NCI-H774 (cell line): ENCODE data around the gene SMIM29.

Source experiments
- DNase-seq: peaks from one replicate; lab custom pipeline; 2025; lab: John Stamatoyannopoulos, UW

SMIM29 gene

DNA sequence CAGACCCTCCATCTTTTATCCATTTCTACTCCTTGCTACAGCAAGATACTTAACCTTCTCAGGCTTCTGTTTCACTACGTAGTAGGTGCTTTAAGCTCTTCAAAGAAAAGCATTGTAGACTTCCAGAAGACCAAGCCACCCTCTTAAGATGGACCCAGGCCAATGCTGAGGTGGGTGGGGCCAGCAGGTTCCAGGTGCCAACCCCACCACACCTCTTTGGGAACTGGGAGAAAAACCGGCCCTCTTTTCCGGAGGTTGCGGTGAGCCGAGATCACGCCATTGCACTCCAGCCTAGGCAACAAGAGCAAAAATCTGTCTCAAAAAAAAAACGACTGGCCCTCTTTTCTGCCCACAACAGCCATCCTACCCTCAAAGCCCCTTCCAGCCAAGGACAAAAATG is 22.7 kb downstream of the SMIM29 start:
- DNase-seq: no peak

DNA sequence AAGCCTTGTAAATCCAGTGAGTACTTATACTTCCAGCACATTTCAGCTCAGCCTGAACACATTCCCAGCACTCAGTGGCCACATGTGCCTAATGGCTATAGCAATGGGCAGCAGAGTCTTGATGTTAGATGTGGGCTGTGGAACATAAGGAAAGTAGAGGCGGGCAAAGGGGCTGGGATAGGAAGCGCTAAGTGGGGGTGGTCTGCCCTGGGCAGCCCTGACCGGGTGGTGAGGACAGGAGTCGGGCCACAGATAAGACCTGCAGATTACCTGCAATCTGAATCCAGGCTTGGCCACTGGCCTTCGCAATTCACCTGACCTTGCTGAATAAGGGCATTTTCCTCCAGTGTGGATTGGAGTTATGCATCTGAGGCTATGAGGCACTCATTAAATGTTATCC is 23.3 kb downstream of the SMIM29 start:
- DNase-seq: no peak

DNA sequence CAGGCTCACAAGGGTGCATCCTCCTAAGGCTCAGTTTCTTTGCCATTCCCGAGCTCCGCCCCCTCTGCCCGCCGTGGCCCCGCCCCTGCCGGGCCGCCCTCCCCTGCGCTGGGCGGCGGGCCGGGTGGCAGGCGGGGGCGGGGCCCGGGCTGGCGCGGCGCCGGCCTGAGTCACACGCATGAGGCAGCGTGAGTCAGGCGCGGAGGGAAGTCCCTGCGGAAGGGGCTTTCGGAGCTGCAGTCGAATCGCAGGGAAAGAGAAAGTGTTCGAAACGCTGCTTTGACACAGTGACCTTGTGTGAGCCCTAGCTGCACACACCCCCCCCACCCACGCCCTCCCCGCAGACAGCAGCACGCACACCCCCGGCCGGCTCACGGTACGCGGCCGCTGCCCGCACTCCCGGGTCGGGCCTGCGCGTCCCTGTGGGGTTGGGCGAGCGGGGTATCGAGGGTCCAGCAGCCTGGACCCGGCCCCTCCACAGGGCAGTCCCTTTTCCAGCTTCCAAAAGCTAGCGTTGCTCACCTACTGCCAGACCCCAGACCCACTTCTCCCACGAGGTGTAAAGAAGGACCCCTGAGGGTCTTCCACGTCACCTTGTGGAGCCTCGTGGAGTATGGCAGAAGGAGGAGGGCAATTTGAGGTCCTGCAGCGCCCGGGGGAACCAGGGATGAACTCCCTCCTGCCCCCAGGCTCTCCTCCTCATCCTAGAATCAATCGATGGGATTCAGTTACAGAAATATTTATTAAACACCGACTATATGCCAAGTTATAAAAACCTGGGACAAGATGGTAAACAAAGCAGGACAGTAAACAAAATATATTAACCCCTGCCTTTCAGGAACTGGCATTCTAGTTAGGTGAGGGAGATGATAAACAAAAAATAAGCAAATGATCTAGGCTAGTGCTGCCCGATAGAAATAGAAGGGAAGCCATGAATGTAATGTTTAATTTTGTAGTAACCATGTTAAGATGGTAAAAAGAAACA is 24.6 kb downstream of the SMIM29 start:
- DNase-seq: peak; percentile 82

DNA sequence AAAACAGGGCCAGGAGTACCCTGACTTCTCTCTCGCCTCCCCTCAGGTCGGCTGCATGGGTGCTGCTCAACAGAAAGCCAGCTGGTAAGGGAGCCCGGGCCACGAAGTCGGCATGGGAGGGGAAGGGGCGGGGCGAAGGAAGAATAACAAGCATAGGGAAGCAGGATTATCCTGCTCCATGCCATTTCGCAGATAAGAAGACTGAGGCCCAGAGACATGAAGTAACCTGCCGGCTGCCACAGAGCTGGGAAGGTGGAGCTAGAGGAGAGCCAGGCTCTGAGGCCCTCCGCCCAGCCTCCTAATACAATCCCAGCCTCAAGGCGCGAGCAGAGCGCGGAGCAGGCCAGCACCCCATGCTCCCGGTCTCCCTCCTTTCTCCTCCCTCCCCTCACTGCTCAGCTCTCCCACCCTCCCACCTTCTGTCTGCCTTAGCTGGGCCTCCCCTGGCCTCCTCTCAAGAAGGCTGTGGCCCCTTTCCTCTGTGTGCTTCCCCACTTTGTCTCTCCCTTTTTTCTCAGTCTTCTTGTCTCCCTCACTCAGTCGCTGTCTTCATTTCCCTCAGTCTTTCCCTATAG is 25.3 kb downstream of the SMIM29 start:
- no peak for DNase-seq

DNA sequence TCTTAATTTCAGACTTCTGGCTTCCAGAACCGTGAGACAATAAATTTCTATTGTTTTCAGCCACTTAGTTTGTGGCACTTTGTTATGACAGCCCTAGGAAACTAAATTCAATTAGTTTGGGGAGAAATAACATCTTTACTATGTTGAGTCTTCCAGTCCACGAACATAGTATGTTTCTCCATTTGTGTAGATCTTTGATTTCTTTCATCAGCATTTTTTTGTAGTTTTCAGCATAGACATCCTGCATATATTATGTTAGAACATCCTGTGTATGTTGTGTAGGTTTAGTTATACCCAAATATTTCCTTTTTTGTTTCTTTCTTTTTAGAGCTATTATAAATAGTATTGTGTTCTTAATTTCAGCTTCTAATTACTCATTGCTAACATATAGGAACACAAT is 30.1 kb downstream of the SMIM29 start:
- DNase-seq: no peak

DNA sequence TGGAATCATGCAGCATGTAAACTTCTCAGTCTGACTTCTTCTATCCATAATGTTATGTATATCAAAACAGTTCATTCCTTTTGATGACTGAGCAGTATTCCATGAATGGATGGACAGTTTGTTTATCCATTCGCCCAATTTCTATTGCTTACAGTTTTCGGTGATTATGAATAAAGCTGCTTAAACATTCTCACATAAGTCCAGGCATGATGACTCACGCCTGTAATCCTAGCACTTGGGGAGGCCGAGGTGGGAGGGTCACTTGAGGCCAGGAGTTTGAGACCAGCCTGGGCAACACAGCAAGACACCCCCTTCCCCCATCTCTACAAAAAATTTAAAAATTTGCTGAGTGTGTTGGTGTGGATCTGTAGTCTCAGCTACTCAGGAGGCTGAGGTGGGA is 35.0 kb downstream of the SMIM29 start:
- DNase-seq: no peak

DNA sequence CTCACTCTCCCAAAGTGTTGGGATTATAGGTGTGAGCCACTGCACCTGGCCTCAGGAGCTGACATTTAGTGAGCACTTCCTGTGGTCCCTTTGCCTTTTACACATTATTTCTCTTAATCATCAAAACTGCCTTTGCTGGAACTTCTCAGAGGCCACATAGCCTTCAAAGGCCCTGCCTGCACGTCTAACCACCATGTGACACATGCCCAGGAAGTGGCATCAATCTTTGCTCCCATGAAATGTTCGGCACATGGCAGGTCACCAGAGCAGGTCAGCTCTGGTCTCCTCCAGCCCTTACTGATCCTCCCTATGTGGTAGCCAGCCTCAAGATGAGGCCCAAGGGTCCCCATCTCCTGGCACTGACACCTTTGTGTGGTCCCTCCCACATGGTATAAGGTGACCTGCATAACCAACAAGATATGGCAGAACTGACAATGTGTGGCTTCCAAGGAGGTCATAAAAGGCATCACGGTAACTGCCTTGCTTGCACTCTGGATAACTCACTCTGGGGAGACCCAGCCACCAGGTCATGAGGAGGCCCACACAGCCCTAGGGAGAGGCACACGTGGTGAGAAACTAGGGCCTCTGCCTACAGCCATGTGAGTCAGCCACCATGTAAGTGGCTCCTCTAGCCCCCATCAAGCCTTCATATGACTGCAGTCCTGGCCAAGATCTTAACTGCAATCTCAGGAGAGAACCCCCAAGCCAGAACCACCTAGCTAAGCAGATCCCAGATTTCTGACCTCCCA is 40.9 kb downstream of the SMIM29 start:
- no peak for DNase-seq

DNA sequence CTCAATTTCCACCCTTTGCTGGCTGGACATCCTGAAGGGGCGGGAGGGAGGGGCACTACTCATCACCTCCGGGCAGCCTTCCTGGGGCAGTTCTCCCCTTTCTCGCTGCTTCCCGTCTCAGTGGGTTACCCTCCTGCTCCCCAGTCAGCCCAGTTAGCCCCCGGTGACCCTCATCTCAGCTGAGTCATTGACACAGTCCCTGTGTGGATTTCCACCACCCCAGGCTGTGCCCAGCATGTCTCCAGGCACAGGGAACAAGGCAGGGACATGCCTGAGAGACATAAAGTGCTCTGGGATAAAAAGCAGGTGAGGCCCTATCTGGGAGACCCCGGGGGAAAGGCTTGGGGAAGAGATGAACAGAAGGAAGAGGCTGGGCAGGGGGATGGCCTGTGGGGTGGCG is 42.1 kb downstream of the SMIM29 start:
- DNase-seq: no peak

DNA sequence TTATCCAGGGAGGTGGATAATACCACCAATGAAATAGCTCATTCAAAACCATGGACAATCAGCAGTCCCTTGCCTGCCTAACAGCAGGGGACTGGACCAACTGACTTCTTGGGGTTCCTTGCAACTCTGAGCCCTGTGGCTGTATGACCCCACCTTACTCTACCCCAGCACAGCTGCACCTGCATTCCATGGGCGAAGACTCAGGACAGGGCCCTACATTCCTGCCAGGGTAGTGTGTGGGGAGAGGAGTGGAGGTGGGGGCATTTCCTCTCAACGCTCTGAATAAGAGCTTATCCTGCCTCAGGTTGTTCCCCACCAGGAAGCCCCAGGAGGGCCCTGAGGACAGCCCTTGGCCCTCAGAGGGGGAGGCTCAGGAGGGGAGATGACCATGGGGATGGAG is 42.9 kb downstream of the SMIM29 start:
- DNase-seq: no peak

DNA sequence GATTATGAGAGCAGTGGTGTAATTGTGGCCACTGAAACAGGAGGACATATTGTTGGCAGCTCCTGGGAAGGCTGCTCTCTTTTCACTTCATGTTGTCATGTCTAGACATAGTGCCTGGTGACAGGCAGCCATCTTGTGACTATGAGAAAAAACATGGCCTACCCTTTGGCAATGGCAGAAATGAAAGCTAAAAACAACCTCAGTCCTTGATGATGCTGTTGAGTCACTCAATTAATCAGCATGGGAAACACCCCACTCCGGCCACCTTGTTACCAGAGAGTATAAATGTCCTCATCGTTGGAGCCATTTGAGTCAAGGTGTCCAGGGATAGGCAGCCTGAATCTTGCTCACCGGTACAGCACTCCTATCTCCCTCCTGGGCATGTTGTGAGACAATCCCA is 43.3 kb downstream of the SMIM29 start:
- DNase-seq: no peak

DNA sequence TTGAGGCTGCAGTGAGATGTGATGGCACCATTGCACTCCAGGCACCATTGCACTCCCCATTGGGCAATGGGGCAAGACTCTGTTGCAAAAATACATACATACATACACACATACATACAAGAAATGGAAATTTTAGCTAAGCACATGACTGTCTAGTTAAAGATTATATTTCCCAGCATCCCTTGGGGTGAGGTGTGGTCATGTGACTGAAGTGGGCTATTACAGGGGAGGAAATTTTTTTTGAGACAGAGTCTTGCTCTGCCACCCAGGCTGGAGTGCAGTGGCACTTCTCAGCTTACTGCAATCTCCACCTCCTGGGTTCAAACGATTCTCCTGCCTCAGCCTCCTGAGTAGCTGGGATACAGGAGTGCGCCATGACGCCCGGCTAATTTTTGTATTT is 44.1 kb downstream of the SMIM29 start:
- no peak for DNase-seq

DNA sequence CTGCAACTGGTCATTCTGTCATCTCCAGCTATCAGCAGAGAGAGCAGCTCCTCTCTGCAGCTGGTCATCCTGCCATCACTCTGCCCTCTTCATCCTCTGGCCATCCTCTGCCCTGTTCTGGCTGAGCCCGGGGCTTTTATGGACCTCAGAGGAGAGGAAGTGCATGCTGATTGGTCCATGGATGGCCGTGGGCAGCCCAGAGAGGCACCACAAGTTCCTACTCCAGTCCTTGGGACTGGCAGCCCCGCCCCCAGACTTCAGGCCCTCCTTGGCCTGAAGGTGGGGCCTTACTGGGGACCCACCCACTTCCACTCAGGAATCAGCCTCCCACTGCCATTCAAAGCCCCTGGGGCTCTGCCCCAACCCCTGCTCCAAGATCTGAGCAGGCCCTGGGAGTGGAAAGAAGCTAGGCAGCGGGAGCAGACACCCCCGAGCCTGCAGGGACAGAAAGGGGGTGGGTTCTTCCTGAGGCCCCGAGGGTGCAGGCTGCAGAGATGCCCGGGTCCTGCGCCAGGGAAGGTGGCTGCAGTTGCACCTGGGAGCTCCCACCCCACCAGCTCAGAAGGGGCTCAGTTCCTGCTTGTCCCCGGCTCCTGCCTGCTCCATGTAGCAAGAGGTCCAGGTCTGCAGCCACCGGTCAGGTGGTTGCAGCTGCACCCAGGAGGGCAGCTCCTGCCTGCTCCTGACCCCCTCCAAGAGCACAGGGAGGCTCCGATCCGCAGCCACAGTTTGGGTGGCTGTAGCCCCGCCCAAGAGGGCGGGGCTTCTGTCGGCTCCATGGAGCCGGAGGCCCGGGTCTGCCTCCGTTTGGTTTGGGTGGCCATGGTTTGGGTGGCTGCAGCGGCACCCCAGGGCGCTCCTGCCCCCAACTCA is 46.2 kb downstream of the SMIM29 start:
- DNase-seq: peak; percentile 12

DNA sequence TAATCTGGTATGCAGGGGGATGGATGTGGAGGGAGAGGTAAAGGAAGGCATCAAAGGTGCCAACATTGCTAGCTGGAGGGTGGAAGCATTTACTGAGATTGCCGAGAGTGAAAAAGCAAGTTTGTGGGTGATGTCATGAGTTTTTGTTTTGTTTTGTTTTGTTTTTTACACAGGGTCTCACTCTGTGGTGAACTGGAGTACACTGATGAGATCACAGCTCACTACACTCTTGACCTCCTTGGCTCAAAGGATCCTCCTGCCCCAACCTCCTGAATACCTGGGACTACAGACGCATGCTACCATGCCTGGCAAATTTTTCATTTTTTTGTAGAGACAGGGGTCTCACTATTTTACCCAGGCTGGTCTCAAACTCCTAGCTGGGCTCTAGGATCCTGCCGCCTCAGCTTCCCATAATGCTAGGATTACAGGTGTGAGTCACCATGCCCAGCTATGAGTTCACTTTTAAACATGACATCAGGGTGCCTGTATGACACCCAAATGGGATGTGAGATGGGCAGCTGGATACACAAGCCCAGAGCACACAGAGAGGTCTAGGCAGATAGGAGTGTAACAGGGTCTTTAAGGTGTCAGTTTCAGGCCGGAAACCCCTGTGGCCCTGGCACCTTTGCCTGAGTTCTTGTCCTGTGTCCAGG is 47.2 kb downstream of the SMIM29 start:
- no peak for DNase-seq

DNA sequence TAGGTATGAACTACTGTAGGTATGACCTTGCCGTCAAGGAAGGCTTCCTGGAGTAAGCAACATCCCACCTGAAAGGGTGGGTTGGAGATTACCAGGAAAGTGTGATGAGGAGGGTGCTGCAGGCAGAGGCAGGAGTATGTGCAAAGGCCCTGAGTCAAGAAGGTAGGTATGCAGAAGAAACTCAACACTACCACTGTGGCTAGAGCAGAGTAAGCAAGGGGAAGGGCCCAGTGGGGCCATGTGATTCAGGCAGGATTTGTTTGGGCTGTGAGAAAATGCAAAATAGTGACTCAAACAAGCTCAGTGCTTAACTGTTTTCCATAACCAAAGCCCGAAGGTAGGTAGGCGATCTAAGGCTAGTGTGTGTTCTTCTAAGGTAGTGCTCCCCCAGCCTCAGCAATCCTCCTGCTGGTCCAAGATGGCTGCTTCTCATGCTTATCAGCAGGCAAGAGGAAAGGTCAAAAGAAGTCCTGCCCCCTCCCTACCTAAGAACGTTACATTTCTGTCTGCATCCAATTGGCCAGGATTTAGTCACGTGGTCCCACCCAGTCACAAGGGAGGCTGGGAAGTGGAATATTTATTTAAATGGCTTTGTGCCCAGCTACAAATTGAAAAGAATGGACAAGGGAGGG is 48.4 kb downstream of the SMIM29 start:
- DNase-seq: no peak

DNA sequence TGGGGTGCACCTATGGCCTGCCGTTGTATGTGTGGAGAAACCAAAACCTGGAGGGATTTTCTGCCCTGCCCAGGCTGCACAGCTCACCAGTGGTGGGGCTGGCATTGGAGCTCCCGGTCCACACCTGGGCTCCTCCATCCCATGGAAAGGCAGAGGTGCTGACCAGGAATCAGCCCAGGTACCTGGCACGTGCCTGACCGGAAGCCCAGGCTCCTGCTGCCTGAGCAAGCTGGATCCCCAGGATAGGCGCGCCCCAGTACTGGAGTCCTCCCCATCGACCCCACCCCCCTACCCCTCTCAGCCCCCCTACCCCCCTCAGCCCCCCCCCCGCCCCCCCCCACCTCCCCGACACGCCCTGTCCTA is 52.0 kb downstream of the SMIM29 start:
- DNase-seq: no peak
